ENCODE results near the gene GNAT2.

Gene GNAT2

DNA sequence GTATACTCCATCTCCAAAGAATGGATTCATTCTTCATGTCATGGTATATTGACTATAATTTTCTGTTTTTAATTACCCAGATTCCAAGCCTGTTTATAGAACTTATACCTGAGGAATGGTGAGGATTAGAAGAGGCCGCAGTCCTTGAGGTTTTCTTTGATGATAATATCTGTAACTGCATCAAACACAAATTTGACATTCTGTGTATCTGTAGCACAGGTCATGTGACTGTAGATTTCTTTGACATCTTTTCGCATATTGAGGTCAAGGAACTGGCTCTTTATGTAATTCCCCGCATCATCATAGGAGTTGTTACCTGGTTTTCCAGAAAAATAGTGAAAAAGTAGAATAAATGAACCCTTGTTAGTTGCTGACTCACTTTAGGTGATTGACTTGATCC, 16.2 kb downstream of the GNAT2 start:
- DNase-seq = no peak

DNA sequence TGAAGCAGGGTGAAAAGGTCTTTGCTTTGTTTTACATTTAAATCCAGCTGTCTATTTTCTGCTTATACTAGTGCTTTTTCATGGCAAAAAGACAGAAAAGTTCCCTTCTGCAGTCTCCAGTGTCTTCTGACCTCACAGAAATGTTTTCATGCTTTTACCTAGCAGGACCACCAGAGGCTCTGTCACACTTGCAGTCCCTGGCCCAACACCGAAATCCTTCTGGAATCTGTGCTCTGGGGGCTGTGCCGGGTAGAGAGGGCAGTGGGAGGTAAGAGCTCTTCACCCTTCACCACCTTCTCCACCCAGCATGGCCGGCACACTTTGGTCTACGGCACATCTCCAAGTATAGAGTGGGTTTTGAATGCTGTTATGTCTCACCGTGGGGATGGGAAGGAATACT, 20.8 kb downstream of the GNAT2 start:
- DNase-seq = no peak

DNA sequence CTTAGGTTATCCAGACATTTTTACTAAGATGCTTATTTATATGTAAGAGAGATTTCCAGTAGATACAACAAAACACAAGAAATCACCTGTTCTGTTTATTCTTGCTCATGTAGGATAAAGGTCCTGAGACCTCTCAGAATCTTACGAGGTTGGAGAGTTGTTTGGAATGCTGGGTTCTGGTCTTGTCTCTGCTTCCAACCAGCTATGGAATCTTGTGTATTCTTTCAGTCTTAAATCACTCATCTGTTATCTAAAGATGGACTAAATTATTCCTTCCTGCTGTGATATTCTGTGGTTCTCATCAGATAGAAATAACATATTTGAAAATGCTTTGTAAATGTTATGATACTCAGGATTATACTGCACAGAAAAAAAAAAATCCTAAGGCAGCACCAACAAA, 21.3 kb downstream of the GNAT2 start:
- DNase-seq = no peak

DNA sequence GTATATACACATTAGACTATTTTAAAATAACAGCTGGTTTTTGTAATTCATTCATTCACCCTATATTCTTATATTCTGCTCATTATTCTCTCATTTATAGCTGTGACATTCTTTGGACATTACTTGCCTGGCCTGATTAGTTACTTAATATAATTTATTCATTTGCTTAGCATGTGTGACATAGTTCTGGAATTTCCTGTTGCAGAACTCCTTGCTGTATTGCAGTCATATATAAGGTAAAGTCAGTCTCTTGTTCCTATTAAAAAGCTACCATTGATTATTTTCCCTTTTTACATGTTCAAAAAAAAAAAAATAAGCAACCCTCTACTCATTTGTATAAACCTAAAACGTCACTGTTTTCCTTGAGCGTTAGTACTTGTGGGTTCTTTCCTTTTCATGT, 23.9 kb downstream of the GNAT2 start:
- no peak for DNase-seq

DNA sequence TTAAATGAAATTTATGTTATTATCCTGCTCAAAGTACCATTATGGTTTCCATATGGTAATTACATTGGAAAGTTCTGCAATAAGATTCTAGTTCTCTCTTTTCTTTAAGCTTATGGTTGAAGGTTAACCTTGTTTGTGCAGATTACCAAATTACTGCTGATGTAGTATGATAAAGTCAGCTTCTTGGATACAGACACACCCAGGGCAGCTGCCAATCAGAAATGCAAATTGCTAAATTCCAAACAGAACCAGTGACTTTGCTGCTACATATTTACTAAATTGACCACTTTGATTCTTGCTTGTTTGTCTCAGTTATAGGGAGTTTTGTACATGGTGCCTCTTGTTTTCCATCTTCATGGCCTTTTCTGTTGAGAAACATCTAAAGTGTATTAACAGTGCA, 26.5 kb downstream of the GNAT2 start:
- no peak for DNase-seq

DNA sequence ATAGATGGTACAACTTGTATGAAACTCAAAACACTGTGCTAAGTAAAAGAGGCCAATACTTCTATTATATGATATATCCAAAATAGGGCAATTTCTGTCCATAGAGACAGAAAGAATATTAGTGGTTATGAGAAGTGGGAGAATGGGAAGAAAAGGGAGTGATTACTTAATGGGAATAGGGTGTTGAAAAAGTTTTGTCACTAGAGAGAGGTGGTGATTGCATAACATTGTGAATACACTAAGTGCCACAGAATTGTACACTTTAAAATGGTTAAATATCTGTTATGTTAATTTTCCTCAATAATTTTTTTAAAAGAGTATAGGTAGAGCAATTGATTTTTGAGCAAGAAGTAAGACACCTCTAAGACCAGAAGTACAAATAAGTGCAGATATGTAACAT, 29.7 kb downstream of the GNAT2 start:
- DNase-seq = no peak

DNA sequence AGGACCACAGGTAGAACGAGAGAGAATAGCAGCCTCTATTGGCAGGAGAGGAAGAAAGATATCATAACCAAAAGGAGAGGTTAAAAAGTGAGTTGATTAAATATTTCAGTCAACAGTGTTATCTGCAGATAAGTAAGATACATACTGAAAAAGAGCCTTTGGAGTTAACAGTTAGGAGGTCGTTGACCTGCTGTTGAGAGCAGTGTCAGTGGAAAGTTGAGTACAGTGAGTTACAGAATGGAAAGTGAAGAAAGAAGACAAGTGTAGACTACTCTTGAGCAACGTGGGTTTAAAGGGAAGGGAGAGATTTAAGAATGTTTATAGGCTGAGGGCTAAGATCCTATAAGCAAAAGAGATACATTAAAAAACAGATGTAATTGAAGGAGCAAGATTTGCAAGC, 30.2 kb downstream of the GNAT2 start:
- DNase-seq = no peak

DNA sequence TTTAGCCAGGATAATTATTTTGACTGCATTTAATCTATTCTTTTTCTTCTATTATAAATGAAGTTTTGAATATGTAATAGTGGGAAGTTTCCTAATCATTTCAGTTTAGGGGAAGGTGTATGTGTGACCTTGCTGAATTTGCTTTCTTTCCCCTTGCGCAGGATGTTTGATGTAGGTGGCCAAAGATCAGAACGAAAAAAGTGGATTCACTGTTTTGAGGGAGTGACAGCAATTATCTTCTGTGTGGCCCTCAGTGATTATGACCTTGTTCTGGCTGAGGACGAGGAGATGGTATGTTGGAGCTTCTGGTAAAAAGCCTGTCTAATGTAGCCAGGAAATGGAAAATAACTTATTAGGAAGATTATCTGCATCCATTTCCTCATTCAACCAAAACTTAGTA, 33.4 kb downstream of the GNAT2 start:
- no peak for DNase-seq

DNA sequence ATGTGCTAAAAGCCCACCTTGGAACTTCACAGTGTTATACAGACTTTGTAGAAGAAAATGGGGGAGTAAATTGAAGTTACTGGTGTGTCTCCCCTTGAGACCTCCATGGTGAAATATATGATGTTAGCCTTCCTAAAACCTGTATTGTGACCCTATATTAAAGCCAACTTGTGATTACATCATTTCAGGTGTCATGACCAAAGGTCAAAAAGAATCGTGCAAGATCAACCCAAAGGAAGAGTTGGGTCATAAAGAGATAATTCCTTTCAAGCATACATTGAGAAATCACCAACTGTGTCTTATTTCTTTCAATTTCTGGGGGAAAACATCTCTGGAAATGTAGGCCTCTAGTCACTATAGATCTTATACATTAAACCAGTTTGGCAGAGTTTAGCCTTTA, 34.6 kb downstream of the GNAT2 start:
- no peak for DNase-seq

DNA sequence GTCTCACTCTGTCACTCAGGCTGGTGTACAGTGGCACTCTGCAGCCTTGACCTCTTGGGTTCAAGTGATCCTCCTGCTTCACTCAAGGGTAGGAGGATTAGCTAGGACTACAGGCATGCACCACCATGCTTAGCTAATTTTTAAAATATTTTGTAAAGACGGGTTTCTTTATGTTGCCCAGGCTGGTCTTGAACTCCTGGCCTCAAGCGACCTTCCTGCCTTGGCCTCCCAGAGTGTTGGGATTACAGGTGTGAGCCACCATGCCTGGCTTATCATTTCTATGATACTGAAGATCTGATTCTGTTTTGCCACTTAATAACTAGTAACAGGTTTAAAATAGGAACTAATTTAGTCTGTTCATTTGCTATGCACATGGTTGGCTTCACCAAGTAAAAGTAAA, 37.4 kb downstream of the GNAT2 start:
- no peak for DNase-seq

DNA sequence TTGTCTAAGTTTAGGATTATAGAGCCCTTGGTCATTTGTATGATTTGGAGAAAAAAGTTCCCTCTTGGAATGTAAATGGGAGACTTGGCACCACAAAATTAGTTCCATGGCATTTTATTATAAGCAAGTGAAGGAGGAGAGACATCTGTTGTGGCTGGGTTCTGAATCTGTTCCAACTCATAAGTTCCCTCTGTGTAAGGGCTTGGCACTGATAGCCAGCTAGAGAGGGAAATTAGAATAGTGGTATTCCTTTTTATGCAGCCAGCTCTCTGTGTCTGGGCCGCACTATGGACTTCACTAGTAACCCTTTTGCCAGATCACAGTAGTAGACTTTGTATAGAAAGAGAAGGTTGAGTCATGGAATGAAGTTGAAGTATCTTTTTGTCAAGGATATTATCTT, 39.9 kb downstream of the GNAT2 start:
- DNase-seq = peak in 1 of 2 experiments; percentile 6

DNA sequence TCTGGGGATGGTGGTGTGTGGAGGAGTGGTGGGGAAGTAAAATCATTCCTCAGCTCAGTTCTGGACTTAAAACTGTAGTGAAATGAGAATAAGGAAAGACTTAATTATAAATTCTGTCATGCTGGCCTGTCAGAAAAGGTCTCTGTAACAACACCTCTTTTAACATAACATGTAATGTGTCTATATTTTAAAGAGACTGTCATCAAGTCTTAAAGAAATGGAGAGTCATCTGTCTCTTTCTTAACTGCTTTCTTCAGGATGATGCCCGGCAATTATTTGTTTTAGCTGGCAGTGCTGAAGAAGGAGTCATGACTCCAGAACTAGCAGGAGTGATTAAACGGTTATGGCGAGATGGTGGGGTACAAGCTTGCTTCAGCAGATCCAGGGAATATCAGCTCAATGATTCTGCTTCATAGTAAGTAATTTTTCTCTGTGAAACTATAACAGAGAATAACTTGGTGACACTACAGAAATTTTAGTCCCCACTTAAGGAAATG, 40.4 kb downstream of the GNAT2 start:
- DNase-seq = no peak

DNA sequence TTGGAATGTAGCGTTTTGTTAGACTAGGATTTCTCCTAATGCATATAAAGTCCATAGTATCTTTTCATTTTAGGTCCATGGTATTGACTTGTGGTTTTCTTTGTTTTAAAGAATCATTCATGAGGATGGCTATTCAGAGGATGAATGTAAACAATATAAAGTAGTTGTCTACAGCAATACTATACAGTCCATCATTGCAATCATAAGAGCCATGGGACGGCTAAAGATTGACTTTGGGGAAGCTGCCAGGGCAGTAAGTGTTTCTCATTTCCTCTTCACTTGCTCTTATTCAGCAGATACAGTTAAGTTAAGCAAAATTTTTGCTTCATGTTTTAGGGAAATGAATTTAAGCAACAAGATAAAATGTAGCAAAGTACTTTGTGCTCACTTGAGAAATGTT, 45.6 kb downstream of the GNAT2 start:
- no peak for DNase-seq

DNA sequence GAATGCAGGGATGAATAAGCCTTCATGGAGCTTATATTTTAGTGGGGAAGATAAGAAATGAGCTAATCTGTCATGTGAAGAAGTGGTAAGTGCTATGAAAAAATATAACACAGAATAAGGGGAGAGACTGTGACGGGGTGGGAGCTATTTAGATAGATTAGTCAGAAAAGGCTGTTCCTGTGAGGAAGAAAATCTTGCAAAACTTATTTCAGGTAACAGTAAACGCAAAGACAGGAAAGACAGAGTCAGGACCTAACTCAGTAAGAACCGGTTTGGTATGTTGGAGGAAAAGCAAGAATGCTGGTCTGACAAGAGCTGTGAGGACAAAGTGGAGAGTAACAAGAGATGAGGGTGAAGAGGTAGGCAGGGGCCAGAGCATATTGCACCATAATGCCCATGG, 49.0 kb downstream of the GNAT2 start:
- DNase-seq = peak in 1 of 2 experiments; percentile 39

DNA sequence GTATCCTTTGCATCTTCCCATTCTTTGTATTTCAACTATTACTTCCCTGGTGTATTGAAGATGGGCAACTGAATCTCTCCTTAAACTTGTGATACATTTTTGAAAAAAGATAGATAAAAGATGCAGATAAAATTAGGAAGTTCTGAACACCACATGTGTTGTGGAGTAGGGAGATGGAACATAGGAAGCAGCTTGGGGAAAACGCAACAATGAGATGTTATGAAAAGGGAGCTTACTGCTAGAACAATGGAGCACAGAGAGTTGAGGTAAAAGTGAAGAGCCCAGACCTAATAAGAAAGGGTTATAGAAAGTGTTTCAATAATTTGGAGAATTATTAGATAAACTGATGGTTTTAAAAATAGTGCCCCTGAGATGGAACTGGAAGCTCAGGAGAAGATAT, 50.1 kb downstream of the GNAT2 start:
- DNase-seq = no peak

DNA sequence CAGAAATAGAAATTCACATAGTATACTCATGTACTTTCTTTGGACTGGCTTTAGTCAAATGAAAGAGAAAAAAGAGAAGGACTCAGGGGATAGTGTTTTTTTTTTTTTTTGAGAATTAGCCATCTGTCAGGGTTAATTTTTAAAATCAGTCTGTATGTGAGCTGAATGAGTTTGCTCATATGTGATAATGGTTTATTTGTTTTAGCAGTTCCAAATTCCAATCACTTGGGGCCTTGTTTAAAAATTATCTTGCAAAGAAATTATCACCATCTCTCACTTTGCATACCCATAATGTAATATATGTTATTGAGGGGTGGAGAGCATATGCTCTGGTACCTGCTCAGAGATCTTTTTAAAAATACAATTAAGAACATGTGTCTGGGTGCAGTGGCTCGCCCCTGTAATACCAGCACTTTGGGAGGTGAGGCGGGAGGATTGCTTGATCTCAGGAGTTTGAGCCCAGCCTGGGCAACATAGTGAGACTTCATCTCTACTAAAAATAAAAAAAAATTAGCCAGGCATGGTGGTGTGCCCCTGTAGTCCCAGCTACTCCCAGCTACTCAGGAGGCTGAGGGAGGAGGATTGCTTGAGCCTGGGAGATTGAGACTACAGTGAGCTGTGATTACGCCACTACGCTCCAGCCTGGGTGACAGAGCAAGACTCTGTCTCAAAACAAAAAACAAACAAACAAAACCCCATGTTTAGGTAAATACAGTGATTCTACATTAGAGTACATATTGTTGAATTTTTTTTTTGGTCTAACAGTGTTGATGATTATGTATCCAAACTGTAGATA, 51.3 kb downstream of the GNAT2 start:
- DNase-seq = peak in 1 of 2 experiments; percentile 31

DNA sequence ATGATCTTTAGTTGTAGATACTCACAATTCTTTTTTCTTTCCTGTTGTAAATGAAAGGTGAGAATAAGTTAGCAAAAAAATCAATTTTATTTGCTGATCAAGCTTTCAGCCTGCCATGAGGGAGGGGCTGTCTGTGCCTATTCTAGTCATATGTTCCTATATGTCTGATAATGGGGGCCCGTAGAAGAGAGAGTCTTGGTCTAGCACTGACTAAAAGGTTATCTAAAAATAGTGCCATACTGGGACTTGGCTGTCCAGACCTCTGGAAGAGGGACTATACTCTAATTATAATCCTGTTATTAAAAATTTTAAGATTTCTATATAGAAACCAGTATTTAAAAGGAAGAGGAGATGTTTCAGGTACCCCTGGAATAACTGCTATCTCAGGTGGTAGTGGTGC, 52.4 kb downstream of the GNAT2 start:
- DNase-seq = no peak

DNA sequence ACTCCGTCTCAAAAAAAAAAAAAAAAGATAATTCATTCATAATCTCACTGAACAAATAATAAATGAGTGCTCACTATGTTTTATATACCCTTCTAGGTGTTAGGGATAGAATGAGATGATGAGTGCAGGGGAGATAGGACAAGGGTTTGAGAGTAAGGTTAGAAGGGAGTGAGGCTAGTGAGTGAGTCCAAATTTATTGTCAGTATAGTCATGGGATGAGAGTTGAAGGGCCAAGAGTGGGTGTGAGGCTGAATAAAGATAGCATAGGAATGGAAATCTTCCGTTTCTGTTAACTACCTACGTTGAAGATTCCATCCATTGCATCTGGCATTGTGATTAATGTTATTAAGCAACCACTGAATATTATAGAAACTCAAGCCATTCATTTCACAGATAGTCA, 54.2 kb downstream of the GNAT2 start:
- DNase-seq = no peak

DNA sequence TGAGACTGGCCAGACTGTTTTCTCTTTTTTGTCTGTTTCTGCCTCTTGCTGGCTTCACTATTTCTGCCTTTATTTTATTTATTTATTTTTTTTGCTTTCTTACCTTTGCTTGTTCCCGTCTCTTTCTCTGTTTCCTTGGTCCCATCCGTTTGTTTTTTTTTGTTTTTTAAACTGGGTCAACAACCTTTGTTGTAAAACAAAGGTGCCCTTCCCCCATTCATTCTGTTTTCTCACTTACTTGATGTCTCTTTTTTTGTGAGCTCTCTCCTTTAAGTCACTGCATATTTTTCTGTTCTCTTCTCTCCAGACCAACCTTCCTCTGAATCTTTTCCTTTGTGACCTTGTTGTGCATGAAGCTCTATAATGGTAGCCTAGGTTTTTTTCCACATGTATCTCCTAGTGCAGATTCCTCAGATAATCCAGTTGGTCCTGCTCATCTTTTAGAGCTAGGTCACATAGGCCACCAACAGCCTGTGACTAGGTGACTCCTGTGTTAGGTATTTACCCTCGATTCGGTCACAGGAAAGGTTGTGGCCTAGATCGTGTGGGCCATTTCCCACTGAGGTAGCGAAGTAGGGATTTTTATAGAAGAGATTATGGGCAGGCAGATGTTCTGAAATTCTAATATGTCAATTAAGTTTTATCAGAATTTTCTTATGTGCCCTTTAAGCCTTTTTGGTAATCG, 55.1 kb downstream of the GNAT2 start:
- no peak for DNase-seq

DNA sequence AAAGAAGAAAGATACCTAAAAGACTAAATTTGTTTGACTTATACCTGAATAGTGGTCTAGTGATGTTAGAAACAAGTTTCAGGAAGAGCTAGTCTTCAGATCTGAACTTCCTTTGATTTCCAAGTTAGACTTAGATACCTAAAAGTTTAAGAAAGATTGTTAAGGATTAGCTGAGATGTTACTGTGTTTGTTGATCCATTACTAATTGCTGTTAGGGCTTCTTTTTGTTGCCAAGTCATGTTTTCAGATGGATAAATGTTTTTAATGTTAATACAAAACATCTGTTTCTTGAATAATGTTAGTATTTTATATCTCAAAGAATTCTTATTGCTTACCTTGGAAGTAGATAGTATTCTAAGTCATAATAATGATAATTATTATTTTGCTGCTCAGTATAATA, 59.4 kb downstream of the GNAT2 start:
- no peak for DNase-seq

DNA sequence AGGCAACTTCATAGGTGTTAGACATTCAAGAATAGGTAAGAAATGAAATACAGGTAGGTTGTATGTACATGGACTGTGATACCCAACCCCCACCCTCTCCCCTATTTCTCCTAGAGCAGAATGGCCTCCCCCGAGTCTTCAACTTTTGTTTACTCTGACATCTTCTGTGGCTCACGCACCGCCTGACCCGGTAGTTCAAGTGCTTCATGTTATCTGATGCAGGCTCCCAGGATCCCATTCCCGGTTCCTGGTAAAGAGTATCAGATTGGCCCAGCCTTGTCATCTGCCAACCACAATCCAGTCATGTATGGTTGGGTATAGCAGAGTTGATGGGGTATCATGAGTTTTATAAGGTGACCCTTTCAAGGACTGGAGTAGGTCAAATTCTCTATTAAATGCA, 61.9 kb downstream of the GNAT2 start:
- DNase-seq = no peak

DNA sequence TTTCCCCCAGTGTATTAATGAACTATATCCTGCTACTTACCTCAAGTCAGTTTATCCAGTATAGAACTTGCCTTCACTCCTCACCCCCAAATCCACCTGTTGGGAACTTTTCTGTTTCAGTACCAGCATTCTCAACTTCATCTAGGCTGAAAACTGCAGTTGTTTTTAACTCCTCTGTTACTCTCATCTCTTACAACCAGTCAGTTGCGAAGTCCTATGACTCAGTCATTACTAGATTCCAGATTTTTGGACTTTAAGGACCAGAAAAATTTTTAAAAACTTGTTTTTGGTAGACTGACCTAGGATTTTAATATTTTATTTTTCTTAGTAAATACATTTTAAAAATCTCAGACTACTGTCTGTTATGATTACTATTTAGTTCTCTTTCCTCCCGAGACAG, 62.9 kb downstream of the GNAT2 start:
- no peak for DNase-seq

Measured in NCI-H524 (cell line).